Endothelial cell of umbilical vein (primary cell): ENCODE results near the gene STPG4. TPM values are rescaled to one million over a fixed set of nuclear protein-coding genes. Genes with fewer than 3 reads are reported as not detected.

Source experiments
- BruUV-seq: library from RNA; stranded (reverse); fragments of 400-500 nt; replicated peaks from 2 replicates; lab custom pipeline; 2021; lab: Mats Ljungman, UMichigan
- CTCF ChIA-PET: fragments of 300-600, 350-600 bp; sonication (Branson Sonifier 250); formaldehyde crosslinking; loops from one replicate; lab custom pipeline; 2021; ENCODE audit warnings: antibody characterized with exemption, inconsistent platforms; lab: Charles Lee
- POLR2A ChIA-PET: fragments of 300-600, 350-600 bp; sonication (Branson Sonifier 250); formaldehyde crosslinking; loops from one replicate; lab custom pipeline; 2021; ENCODE audit warnings: antibody characterized with exemption, inconsistent platforms; lab: Charles Lee
- DNase-seq: peaks from one replicate; pipeline ENCODE4 v3.0.0-alpha.2; 2011; ENCODE audit warnings: low read depth, low spot score
- FAIRE-seq: peaks from 2 replicates; lab custom pipeline; 2011; peaks lifted over from hg19 to GRCh38; lab: Jason Lieb, UNC
- H2AFZ ChIP-seq: 2 replicates; pipeline ENCODE4 v1.6.0; 2012; ENCODE audit warnings: low read depth, low read length, control low read depth, inconsistent platforms
- H3K27ac ChIP-seq: 2 replicates; pipeline ENCODE4 v1.5.1; 2011; ENCODE audit warnings: low read depth, mild to moderate bottlenecking, control low read depth, low read length, moderate library complexity; ENCODE audit not compliant: insufficient read depth
- H3K27me3 ChIP-seq, 2 experiments: 2 replicates each; pipeline versions ENCODE4 v1.6.0 to v1.6.1; 2011; ENCODE audit warnings: low read length in 2 of 2, mixed read lengths in 1 of 2; ENCODE audit not compliant: control insufficient read depth in 2 of 2, insufficient read depth in 2 of 2
- H3K36me3 ChIP-seq, 2 experiments: 2 replicates in 1 of 2; 3 replicates in 1 of 2; pipeline ENCODE4 v1.5.1; 2011; ENCODE audit warnings: low read length in 2 of 2, mild to moderate bottlenecking in 1 of 2, moderate library complexity in 1 of 2; ENCODE audit not compliant: control insufficient read depth in 2 of 2, insufficient read depth in 2 of 2; ENCODE audit errors: extremely low read depth in 1 of 2
- H3K4me1 ChIP-seq: 3 replicates; pipeline ENCODE4 v1.5.1; 2011; ENCODE audit warnings: mild to moderate bottlenecking, low read length; ENCODE audit not compliant: control insufficient read depth, insufficient read depth; ENCODE audit errors: extremely low read depth
- H3K4me2 ChIP-seq: 2 replicates; pipeline ENCODE4 v1.6.1; 2011; ENCODE audit warnings: low read length, control low read depth, mixed read lengths; ENCODE audit not compliant: insufficient read depth
- H3K4me3 ChIP-seq, 3 experiments: fragments of 200-600 bp in 1 of 3; sonication (generic), shearing (Covaris generic) in 1 of 3; replicated peaks in 1 of 3; 2 replicates each; pipeline ENCODE4 v1.5.1; 2011 to 2016; ENCODE audit warnings: control low read depth in 3 of 3, low read length in 3 of 3, mild to moderate bottlenecking in 2 of 3, inconsistent platforms in 1 of 3, low read depth in 1 of 3, moderate library complexity in 1 of 3; ENCODE audit not compliant: insufficient read depth in 1 of 3
- H3K79me2 ChIP-seq: 2 replicates; pipeline ENCODE4 v1.6.0; 2012; ENCODE audit warnings: low read length, inconsistent platforms; ENCODE audit not compliant: control insufficient read depth, insufficient read depth
- H3K9ac ChIP-seq: replicated peaks from 2 replicates; pipeline ENCODE3; 2011; ENCODE audit warnings: low read length, control low read depth; ENCODE audit not compliant: insufficient read depth; ENCODE audit errors: extremely low read depth
- H3K9me1 ChIP-seq: replicated peaks from 3 replicates; pipeline ENCODE4 v1.6.0; 2011; ENCODE audit warnings: mild to moderate bottlenecking, low read length; ENCODE audit not compliant: control insufficient read depth, insufficient read depth; ENCODE audit errors: extremely low read depth
- H3K9me3 ChIP-seq: replicated peaks from 2 replicates; pipeline ENCODE4 v1.5.1; 2012; ENCODE audit warnings: low read length, inconsistent platforms; ENCODE audit not compliant: control insufficient read depth, insufficient read depth
- H4K20me1 ChIP-seq: replicated peaks from 2 replicates; pipeline ENCODE3; 2011; ENCODE audit warnings: mild to moderate bottlenecking, low read length; ENCODE audit not compliant: control insufficient read depth, insufficient read depth; ENCODE audit errors: extremely low read depth
- CTCF ChIP-seq, 2 donors: IDR thresholded peaks; 1 replicate in 1 of 2; 2 replicates in 1 of 2; pipeline ENCODE4 v1.5.1; 2011; ENCODE audit warnings: low read length in 2 of 2, mild to moderate bottlenecking in 2 of 2, moderate library complexity in 2 of 2, control low read depth in 1 of 2, inconsistent platforms in 1 of 2, low read depth in 1 of 2; ENCODE audit not compliant: insufficient read depth in 1 of 2; ENCODE audit errors: extremely low read depth in 1 of 2
- EZH2 ChIP-seq: IDR thresholded peaks from 2 replicates; pipeline ENCODE4 v1.6.1; 2012; ENCODE audit warnings: borderline replicate concordance, low read depth, mild to moderate bottlenecking, moderate library complexity, low read length, inconsistent platforms; ENCODE audit not compliant: severe bottlenecking
- FOS ChIP-seq: IDR thresholded peaks from 2 replicates; pipeline ENCODE4 v1.6.1; 2011; ENCODE audit warnings: mild to moderate bottlenecking, low read length, moderate library complexity, borderline replicate concordance; ENCODE audit not compliant: insufficient read depth
- GATA2 ChIP-seq: IDR thresholded peaks from 2 replicates; pipeline ENCODE4 v1.7.0; 2011; ENCODE audit warnings: low read depth, mild to moderate bottlenecking, moderate library complexity, mixed read lengths, low read length; ENCODE audit not compliant: insufficient read length, insufficient read depth
- JUN ChIP-seq: IDR thresholded peaks from 2 replicates; pipeline ENCODE4 v1.6.1; 2011; ENCODE audit warnings: borderline replicate concordance, low read depth; ENCODE audit not compliant: insufficient read length, insufficient read depth
- MAX ChIP-seq: IDR thresholded peaks from 2 replicates; pipeline ENCODE4 v1.6.1; 2011; ENCODE audit not compliant: insufficient read depth, insufficient read length
- MYC ChIP-seq: IDR thresholded peaks from one replicate; pipeline ENCODE4 v1.6.1; 2011; ENCODE audit warnings: mild to moderate bottlenecking, low read depth, low read length
- POLR2A ChIP-seq: IDR thresholded peaks from 2 replicates; pipeline ENCODE4 v1.6.1; 2012; ENCODE audit warnings: low read depth, mild to moderate bottlenecking, control low read depth, low read length
- POLR2AphosphoS5 ChIP-seq: IDR thresholded peaks from 2 replicates; pipeline ENCODE4 v1.6.1; 2012; ENCODE audit warnings: low read depth, mild to moderate bottlenecking, control low read depth, low read length, moderate library complexity; ENCODE audit not compliant: insufficient read depth
- dilution Hi-C: fragments of 300-500 bp; cut with MboI; formaldehyde crosslinking; loops from one replicate; pipeline ENCODE4 v1.15.0; 2019; ENCODE audit warnings: low sequenced_read_pairs; ENCODE audit not compliant: extremely low pct_ligation_motif_present
- intact Hi-C: fragments of 100-400 bp; cut with micrococcal nuclease; formaldehyde crosslinking; loops from one replicate; pipeline ENCODE4 v1.10.0; 2022
- polyA plus RNA-seq, 4 experiments: library from polyadenylated mRNA; depleted of rRNA in 3 of 4; stranded (reverse) in 3 of 4; unstranded in 1 of 4; fragments of >200 nt; gene quantifications; 2 replicates each; pipeline versions ENCODE4 v1.2.1 to v1.2.3, GENCODE V29; 2011 to 2012; ENCODE audit warnings: missing spikeins in 1 of 4
- total RNA-seq: library from RNA; stranded (reverse); gene quantifications from 2 replicates; pipeline ENCODE4 v1.2.3, GENCODE V29; 2021

Gene STPG4
- total and polyA plus RNA-seq, 2 donors (not counting 3 experiments of a cell fraction or from before 2014, with no cell fraction given) = 0.53 TPM; not detected in 1

- no peak for TF ChIP-seq MAX
- TF ChIP-seq MYC = no peak
- no peak for TF ChIP-seq POLR2AphosphoS5
- no peak for TF ChIP-seq EZH2
- no peak for TF ChIP-seq JUN
- TF ChIP-seq POLR2A = no peak
- no peak for TF ChIP-seq FOS
- no peak for TF ChIP-seq GATA2
- no peak for TF ChIP-seq CTCF (IDR thresholded peaks at IDR 0.05; ENCODE audit: extremely low read depth in 1 of 2, insufficient read depth in 1 of 2, low read depth in 1 of 2, low read length in 2 of 2)
- dilution Hi-C loops (no loop called here), intact Hi-C loops (no loop called here)
- Histone ChIP-seq H3K27me3 (no peaks in the 10 kb centered on the region), H3K9me3 (no peaks in the 10 kb centered on the region), H4K20me1 (no peaks in the 10 kb centered on the region), H3K4me2 (no peak overlapping the region), H2AFZ (no peak overlapping the region), H3K4me1 (peaks cover 15% of the 10 kb centered on the region), H3K27ac (no peak overlapping the region), H3K9ac (no peak overlapping the region), H3K79me2 (peaks cover 30% of the 10 kb centered on the region), H3K4me3 (no peak overlapping the region), H3K36me3 (no peaks in the 10 kb centered on the region), H3K9me1 (no peaks in the 10 kb centered on the region)
- FAIRE-seq (no peak), DNase-seq (no peak)
- CTCF ChIA-PET = no interaction called here
- POLR2A ChIA-PET = no interaction called here
- no TSS peak for BruUV-seq
Observed at GRCh38 chr2:47178341-47178740, 23.2 kb upstream of the STPG4 start.
